K562 (cell line): Measurements from ENCODE around the gene TRMT44. TPM values are rescaled to one million over a fixed set of nuclear protein-coding genes. Genes with fewer than 3 reads are reported as not detected.

Experiments used
- LEF1 ChIP-seq: fragments of 450-650 bp; IDR thresholded peaks from 2 replicates; pipeline ENCODE4 v1.6.1; 2016; ENCODE audit warnings: mild to moderate bottlenecking
- RREB1 ChIP-seq: fragments of 250-450 bp; sonication (Bioruptor Pico); IDR thresholded peaks from 2 replicates; pipeline ENCODE4 v1.4.0; 2020
- polyA plus RNA-seq, 8 experiments: library from polyadenylated mRNA; depleted of rRNA in 4 of 8; stranded (reverse) in 5 of 8; unstranded in 3 of 8; fragments of >200 nt; fragmentation: Nextera tagmentation in 2 of 8; fragmentation: Illumina TruSeq in 1 of 8; extraction: Ambion mirVana in 2 of 8; extraction: Trizol in 1 of 8; gene quantifications; 2 replicates each; pipeline versions ENCODE4 v1.2.1 to v1.2.3, GENCODE V29; 2011 to 2014; ENCODE audit warnings: inconsistent platforms in 1 of 8, missing spikeins in 1 of 8
- total RNA-seq, 7 experiments: library from RNA; depleted of rRNA in 6 of 7; stranded (reverse); fragments of >200 nt in 6 of 7; fragmentation: Illumina TruSeq in 2 of 7; extraction: Trizol in 2 of 7; gene quantifications; 2 replicates each; pipeline versions ENCODE4 v1.2.1 to v1.2.3, GENCODE V29; 2011 to 2021; ENCODE audit warnings: low replicate concordance in 1 of 7

TRMT44 gene
- total and polyA plus RNA-seq, 9 of the 15 experiments (the other 6 are each of a cell fraction or from before 2014, with no cell fraction given): 1.2 to 18.6 (median 10.0) TPM

GRCh38 chr4:8417071-8417614, 23.4 kb upstream of the TRMT44 start (continued):
- TF ChIP-seq RREB1 (CRISPR knock-in tag) (no peak), LEF1 (no peak)
